ENCODE measurements around the gene TNC. TPM values are rescaled to one million over a fixed set of nuclear protein-coding genes. Genes with fewer than 3 reads are reported as not detected.

TNC gene
- polyA plus RNA-seq, 1 donor: 323 TPM

- DNase-seq: peak; percentile 61
Measured at GRCh38 chr9:115013998-115014397, 104.0 kb downstream of the TNC start.

- DNase-seq: no peak
Measured at GRCh38 chr9:115012486-115012885, 105.5 kb downstream of the TNC start.

- no peak for DNase-seq
Measured at GRCh38 chr9:115010874-115011273, 107.1 kb downstream of the TNC start.

- DNase-seq: no peak
Measured at GRCh38 chr9:115008536-115009270, 109.3 kb downstream of the TNC start.

- DNase-seq: no peak
Measured at GRCh38 chr9:115006660-115007059, 111.3 kb downstream of the TNC start.

GRCh38 chr9:115005322-115005721 lies 112.6 kb downstream of the TNC start:
- DNase-seq: no peak

- DNase-seq: no peak
Measured at GRCh38 chr9:115004545-115004944, 113.4 kb downstream of the TNC start.

- no peak for DNase-seq
Measured at GRCh38 chr9:115002371-115003120, 115.4 kb downstream of the TNC start.

- no peak for DNase-seq
Measured at GRCh38 chr9:115000217-115000639, 117.7 kb downstream of the TNC start.

- DNase-seq: no peak
Measured at GRCh38 chr9:114998326-114998725, 119.6 kb downstream of the TNC start.

- DNase-seq: no peak
Measured at GRCh38 chr9:114995681-114996221, 122.2 kb downstream of the TNC start.

- no peak for DNase-seq
Measured at GRCh38 chr9:114994768-114995167, 123.2 kb downstream of the TNC start.

GRCh38 chr9:114991861-114992260 lies 126.1 kb downstream of the TNC start:
- no peak for DNase-seq

GRCh38 chr9:114990901-114991300 lies 127.1 kb downstream of the TNC start:
- DNase-seq: no peak

GRCh38 chr9:114989600-114990410 lies 128.2 kb downstream of the TNC start:
- no peak for DNase-seq

- DNase-seq: no peak
Measured at GRCh38 chr9:114988962-114989599, 128.9 kb downstream of the TNC start.

- no peak for DNase-seq
Measured at GRCh38 chr9:114987116-114987515, 130.8 kb downstream of the TNC start.

- DNase-seq: no peak
Measured at GRCh38 chr9:114985959-114986501, 131.9 kb downstream of the TNC start.

GRCh38 chr9:114981063-114981462 lies 136.9 kb downstream of the TNC start:
- DNase-seq: no peak

- DNase-seq: no peak
Measured at GRCh38 chr9:114973216-114973615, 144.7 kb downstream of the TNC start.

GRCh38 chr9:114972510-114973136 lies 145.3 kb downstream of the TNC start:
- no peak for DNase-seq

All from left kidney (tissue), 2 donors.